ENCODE results near the gene UBE3A. TPM values are rescaled to one million over a fixed set of nuclear protein-coding genes. Genes with fewer than 3 reads are reported as not detected.

UBE3A gene
- 200 TPM for total RNA-seq

GRCh38 chr15:25438601-25439368 is at the start of gene UBE3A:
Gene UBE3A (minus strand): TSS chr15:25439024. CDS start chr15:25409107, 29,917 bp downstream.

